ENCODE results near the gene NIPSNAP2. TPM values are rescaled to one million over a fixed set of nuclear protein-coding genes. Genes with fewer than 3 reads are reported as not detected.
"Not testable (repeated sequence)": the region's sequence is repeated elsewhere in the genome, so short reads cannot be mapped to it uniquely, and the experiment has no call there.

Gene NIPSNAP2
- total and polyA plus RNA-seq, 2 donors from 2014 or later: 60.3 to 64.4 TPM

DNA sequence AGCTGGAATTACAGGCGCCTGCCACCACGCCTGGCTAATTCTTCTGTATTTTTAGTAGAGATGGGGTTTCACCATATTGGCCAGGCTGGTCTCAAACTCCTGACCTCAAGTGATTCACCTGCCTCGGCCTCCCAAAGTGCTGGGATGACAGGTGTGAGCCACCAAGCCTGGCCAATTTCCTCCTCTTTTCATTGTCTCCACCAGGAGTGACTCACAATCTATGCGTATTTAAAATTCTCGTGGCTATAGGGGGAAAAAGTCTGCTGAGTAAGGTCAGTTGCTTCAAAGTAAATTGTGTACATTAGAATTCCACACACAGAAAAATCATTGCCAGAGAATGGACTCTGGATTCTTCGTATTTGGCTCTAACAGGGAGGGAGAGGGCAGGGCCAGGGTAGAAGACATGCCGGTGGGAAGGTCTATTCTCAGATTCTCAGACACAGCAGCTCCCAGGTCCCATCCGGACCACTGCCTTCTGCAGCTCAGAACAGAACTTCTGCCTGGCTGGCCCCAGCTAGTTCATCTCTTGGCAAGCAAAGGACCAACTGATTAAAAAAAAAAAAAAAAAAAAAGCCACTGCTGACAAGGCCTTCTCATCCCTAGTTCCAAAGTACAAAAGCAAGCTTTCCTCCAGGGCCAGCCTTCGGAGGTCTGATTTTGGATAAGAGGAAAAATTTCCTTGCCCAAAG lies 64.7 kb downstream of the NIPSNAP2 start:
- Histone ChIP-seq H3K27me3 (ENCODE audit: control insufficient read depth, insufficient read depth, low read length) (no peaks in the 10 kb centered on the region), H3K4me3 (ENCODE audit: low read length in 3 of 3) (no peak overlapping the region), H3K36me3 (ENCODE audit: control insufficient read depth in 2 of 3, insufficient read depth in 3 of 3, low read length in 3 of 3) (no peaks in the 10 kb centered on the region), H3K9me3 (ENCODE audit: control insufficient read depth in 2 of 3, insufficient read depth in 1 of 3, low read length in 3 of 3) (no peaks in the 10 kb centered on the region), H3K4me1 (ENCODE audit: control insufficient read depth in 2 of 3, insufficient read depth in 2 of 3, low read depth in 1 of 3, low read length in 3 of 3) (no peaks in the 10 kb centered on the region), H3K27ac (ENCODE audit: low read depth in 2 of 2, low read length in 2 of 2) (no peak overlapping the region), H3K9ac (ENCODE audit: low read length in 3 of 3) (no peak overlapping the region)
- intact Hi-C loops (cut with DNase I): no loop called here
- FAIRE-seq (no peak), DNase-seq (no peak)
- TF ChIP-seq, protein P1, sequence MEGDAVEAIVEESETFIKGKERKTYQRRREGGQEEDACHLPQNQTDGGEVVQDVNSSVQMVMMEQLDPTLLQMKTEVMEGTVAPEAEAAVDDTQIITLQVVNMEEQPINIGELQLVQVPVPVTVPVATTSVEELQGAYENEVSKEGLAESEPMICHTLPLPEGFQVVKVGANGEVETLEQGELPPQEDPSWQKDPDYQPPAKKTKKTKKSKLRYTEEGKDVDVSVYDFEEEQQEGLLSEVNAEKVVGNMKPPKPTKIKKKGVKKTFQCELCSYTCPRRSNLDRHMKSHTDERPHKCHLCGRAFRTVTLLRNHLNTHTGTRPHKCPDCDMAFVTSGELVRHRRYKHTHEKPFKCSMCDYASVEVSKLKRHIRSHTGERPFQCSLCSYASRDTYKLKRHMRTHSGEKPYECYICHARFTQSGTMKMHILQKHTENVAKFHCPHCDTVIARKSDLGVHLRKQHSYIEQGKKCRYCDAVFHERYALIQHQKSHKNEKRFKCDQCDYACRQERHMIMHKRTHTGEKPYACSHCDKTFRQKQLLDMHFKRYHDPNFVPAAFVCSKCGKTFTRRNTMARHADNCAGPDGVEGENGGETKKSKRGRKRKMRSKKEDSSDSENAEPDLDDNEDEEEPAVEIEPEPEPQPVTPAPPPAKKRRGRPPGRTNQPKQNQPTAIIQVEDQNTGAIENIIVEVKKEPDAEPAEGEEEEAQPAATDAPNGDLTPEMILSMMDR (IDR thresholded peaks at IDR 0.05; ENCODE audit: borderline replicate concordance, extremely low read depth, insufficient read depth): no peak

DNA sequence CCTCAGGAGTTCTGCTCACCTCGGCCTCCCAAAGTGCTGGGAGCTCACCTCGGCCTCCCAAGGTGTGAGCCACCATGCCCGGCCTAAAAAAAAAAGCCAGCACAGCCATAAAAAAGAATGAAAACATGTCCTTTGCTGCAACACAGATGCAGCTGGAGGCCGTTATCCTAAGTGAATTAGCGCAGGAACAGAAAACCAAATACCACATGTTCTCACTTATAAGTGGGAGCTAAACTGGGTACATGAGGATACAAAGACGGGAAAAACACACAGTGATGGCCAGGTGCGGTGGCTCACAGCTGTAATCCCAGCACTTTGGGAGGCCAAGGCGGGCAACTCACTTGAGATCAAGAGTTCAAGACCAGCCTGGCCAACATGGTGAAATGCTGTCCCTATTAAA lies 66.0 kb downstream of the NIPSNAP2 start:
- H3K27me3 ChIP-seq (ENCODE audit: control insufficient read depth, insufficient read depth, low read length): no peaks in the 10 kb centered on the region
- no peaks in the 10 kb centered on the region for H3K4me1 ChIP-seq (ENCODE audit: control insufficient read depth in 2 of 3, insufficient read depth in 2 of 3, low read depth in 1 of 3, low read length in 3 of 3)
- no peaks in the 10 kb centered on the region for H3K9me3 ChIP-seq (ENCODE audit: control insufficient read depth in 2 of 3, insufficient read depth in 1 of 3, low read length in 3 of 3)
- TF ChIP-seq, protein P1 (IDR thresholded peaks at IDR 0.05; ENCODE audit: borderline replicate concordance, extremely low read depth, insufficient read depth): no peak
- H3K36me3 ChIP-seq (ENCODE audit: control insufficient read depth in 2 of 3, insufficient read depth in 3 of 3, low read length in 3 of 3): no peaks in the 10 kb centered on the region
- intact Hi-C loops (cut with DNase I): no loop called here
- no peak overlapping the region for H3K27ac ChIP-seq (ENCODE audit: low read depth in 2 of 2, low read length in 2 of 2)
- DNase-seq: no peak
- H3K4me3 ChIP-seq (ENCODE audit: low read length in 3 of 3): no peak overlapping the region
- FAIRE-seq: no peak
- H3K9ac ChIP-seq (ENCODE audit: low read length in 3 of 3): no peak overlapping the region

DNA sequence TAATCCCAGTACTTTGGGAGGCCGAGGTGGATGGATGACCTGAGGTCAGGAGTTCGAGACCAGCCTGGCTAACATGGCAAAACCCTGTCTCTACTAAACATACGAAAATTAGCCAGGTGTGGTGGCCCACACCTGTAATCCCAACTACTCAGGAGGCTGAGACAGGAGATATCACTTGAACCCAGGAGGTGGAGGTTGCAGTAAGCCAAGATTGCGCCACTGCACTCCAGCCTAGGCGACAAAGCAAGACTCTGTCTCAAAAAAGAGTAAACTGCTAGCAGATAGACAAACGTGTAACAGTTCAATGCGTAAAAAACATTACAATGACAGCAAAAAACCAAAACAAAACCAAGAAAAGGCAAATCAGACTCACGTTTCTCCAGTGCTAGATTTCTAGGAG lies 67.2 kb downstream of the NIPSNAP2 start:
- FAIRE-seq; intact Hi-C loops (cut with DNase I); H3K27me3 ChIP-seq (ENCODE audit: control insufficient read depth, insufficient read depth, low read length); H3K36me3 ChIP-seq (ENCODE audit: control insufficient read depth in 2 of 3, insufficient read depth in 3 of 3, low read length in 3 of 3); H3K27ac ChIP-seq (ENCODE audit: low read depth in 2 of 2, low read length in 2 of 2); H3K9me3 ChIP-seq (ENCODE audit: control insufficient read depth in 2 of 3, insufficient read depth in 1 of 3, low read length in 3 of 3); H3K9ac ChIP-seq (ENCODE audit: low read length in 3 of 3); DNase-seq; H3K4me1 ChIP-seq (ENCODE audit: control insufficient read depth in 2 of 3, insufficient read depth in 2 of 3, low read depth in 1 of 3, low read length in 3 of 3); H3K4me3 ChIP-seq (ENCODE audit: low read length in 3 of 3): not testable (repeated sequence)

DNA sequence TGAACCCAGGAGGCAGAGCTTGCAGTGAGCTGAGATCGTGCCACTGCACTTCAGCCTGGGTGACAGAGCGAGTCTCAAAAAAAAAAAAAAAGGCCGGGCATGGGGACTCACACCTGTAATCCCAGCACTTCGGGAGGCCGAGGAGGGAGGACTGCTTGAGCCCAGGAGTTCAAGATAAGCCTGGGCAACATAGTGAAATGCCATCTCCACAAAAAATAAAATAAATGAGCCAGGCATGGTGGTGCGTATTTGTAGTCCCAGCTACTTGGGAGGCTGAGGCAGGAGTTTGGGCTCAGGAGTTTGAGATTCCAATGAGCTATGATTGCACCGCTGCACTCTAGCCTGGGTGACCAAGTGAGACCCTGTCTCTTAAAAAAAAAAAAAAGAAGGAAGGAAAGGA lies 68.2 kb downstream of the NIPSNAP2 start:
- DNase-seq; H3K36me3 ChIP-seq (ENCODE audit: control insufficient read depth in 2 of 3, insufficient read depth in 3 of 3, low read length in 3 of 3); H3K4me1 ChIP-seq (ENCODE audit: control insufficient read depth in 2 of 3, insufficient read depth in 2 of 3, low read depth in 1 of 3, low read length in 3 of 3); intact Hi-C loops (cut with DNase I); H3K27ac ChIP-seq (ENCODE audit: low read depth in 2 of 2, low read length in 2 of 2); H3K4me3 ChIP-seq (ENCODE audit: low read length in 3 of 3); H3K27me3 ChIP-seq (ENCODE audit: control insufficient read depth, insufficient read depth, low read length); FAIRE-seq; H3K9me3 ChIP-seq (ENCODE audit: control insufficient read depth in 2 of 3, insufficient read depth in 1 of 3, low read length in 3 of 3); H3K9ac ChIP-seq (ENCODE audit: low read length in 3 of 3): not testable (repeated sequence)

Measured in kidney (tissue), 14 donors.